GM18505 (cell line): ENCODE measurements around the gene GGT5.
"Not testable (repeated sequence)": the region's sequence is repeated elsewhere in the genome, so short reads cannot be mapped to it uniquely, and the experiment has no call there.

Source experiments
- ATAC-seq: cut with Tn5 transposase; IDR thresholded peaks from one replicate; pipeline ENCODE4 v1.9.1; 2021; ENCODE audit not compliant: unreplicated experiment
- POLR2A ChIP-seq: IDR thresholded peaks from 4 replicates; pipeline ENCODE4 v1.6.1; 2011; ENCODE audit warnings: borderline replicate concordance; ENCODE audit not compliant: insufficient read depth, insufficient read length; ENCODE audit errors: extremely low read depth

Gene GGT5

GRCh38 chr22:24230911-24231656 is 13.8 kb downstream of the GGT5 start:
- no peak for ATAC-seq
- TF ChIP-seq POLR2A: no peak

- TF ChIP-seq POLR2A: no peak
- no peak for ATAC-seq
Observed at GRCh38 chr22:24225951-24226350, 18.9 kb downstream of the GGT5 start.

DNA sequence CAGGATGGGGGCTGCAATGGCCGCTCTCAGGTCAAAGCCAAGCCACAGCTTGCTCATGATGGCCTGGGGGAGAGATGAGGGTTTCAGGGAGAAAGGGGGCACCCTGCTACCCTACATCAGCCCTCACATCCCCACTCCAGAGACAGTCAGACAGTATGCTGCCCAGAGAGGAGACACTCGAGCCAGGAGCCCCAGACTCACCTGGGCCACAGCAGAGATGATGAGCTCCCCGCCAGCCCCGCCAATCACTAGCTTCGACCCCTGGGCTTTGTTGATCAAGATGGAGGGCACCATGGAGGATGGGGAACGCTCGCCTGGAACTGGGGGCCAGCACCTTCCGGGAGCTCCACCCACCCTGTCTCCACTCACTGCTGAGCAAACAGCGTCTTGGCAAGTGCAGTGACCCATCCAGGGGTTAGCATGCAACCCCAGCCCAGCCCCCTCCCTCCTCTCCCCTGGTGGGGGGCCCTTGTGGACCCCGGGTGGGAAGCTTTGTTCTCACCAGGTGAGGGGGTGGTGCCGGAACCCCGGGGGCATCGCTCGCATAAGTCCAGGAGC is 19.8 kb downstream of the GGT5 start:
- no peak for ATAC-seq

GRCh38 chr22:24224468-24224867 is 20.4 kb downstream of the GGT5 start:
- TF ChIP-seq POLR2A: no peak
- no peak for ATAC-seq

More for the DNA sequence above, 19.8 kb downstream of the GGT5 start:
- TF ChIP-seq POLR2A: no peak

- no peak for ATAC-seq
- no peak for TF ChIP-seq POLR2A
Observed at GRCh38 chr22:24219750-24220149, 25.1 kb downstream of the GGT5 start.

DNA sequence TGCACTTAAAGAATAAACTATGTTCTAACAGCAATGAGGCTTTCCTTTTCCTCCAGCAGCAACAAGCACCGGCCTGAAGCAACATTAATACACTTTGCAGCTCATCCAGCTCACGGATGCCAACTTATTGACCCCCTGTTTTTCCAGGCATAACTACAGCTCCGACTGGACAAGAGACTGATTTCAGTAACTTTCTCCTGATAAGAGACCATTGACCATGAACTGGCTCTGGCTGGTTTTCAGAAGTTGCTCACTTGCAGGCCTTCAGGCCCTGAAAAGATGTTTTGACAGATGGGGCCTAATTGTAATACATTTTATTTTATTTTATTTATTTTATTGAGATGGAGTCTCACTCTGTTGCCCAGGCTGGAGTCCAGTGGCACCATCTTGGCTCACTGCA is 27.5 kb downstream of the GGT5 start:
- no peak for ATAC-seq
- no peak for TF ChIP-seq POLR2A

DNA sequence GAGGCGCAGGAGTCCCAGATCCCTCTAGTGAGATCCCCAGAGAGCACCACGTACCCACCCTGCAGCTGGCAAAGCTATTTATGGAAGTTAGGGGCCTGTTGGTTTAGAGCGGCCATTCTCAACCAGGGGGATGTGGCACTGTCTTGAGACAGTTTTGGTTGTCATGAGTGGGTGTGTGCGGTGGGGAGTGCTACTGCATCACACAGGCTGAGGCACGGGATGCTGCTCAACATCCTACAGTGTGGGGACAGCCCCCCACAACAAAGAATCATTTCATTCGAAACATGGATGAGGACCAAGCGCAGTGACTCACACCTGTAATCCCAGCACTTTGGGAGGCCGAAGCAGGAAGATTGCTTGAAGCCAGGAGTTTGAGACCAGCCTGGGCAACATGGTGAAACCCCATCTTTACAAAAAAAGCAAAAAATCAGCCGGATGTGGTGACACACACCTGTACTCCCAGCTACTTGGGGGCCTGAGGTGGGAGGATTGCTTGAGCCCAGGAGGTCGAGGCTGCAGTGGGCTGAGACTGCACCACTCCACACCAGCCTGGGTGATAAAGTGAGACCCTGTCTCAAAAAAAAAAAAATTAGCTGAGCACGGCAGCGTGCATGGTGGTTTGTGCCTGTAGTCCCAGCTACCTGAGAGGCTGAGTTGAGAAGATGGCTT is 28.2 kb downstream of the GGT5 start:
- TF ChIP-seq POLR2A: no peak
- ATAC-seq: no peak

DNA sequence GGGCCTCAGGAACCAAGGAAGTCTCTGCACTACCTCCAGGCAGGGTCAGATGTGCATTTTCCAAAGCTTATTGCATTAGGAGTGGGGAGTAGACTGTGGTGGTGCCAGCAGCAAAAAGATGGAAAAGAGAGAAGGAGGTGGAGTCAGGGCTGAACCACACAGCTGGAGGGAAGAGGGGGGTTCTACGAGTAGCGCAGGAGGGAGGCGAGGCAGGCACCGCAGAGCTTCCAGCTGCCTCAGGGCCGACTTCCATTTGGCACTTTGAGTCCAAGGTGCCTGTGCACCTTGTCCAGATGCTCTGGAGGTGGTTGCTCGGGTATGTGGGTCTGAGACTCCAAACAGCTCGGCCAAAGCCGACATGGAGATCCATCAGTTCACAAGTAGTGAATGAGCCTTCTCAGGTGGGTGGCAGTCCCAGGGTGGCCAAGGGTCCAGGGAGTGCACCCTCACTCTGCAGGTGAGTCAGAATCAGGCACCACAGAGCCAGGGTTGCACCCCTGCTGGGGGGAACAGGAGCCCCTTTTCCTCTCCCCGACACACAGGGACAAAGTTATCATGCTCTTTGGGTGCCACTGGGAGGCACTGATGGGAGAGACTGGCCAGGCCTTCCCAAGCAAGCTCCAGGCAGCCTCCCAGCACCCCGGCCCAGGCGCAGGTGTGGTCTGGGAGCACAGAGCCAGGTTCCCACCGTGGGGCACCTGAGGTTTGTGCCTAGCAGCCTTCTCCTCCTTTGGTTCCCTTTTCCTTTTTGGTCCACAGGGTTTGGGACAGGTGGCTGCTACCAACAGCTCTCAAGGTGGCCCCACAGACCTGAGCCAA is 30.2 kb downstream of the GGT5 start:
- TF ChIP-seq POLR2A: no peak

GRCh38 chr22:24213111-24213510 is 31.8 kb downstream of the GGT5 start:
- ATAC-seq: not testable (repeated sequence)

More for the DNA sequence above, 30.2 kb downstream of the GGT5 start:
- ATAC-seq: no peak

GRCh38 chr22:24211716-24212115 is 33.2 kb downstream of the GGT5 start:
- not testable (repeated sequence) for ATAC-seq

DNA sequence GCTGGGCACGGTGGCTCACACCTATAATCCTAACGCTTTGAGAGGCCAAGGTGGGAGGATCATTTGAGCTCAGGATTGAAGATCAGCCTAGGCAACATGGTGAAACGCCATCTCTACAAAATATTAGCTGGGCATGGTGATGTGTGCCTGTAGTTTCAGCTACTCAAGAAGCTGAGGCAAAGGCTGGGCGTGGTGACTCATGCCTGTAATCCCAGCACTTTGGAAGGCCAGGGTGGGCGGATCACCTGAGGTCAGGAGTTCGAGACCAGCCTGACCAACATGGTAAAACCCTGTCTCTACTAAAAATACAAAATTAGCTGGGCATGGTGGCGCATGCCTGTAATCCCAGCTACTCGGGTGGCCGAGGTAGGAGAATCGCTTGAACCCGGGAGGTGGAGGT is 34.5 kb downstream of the GGT5 start:
- ATAC-seq: not testable (repeated sequence)

- ATAC-seq: no peak
- TF ChIP-seq POLR2A: no peak
Observed at GRCh38 chr22:24209687-24210086, 35.2 kb downstream of the GGT5 start.

DNA sequence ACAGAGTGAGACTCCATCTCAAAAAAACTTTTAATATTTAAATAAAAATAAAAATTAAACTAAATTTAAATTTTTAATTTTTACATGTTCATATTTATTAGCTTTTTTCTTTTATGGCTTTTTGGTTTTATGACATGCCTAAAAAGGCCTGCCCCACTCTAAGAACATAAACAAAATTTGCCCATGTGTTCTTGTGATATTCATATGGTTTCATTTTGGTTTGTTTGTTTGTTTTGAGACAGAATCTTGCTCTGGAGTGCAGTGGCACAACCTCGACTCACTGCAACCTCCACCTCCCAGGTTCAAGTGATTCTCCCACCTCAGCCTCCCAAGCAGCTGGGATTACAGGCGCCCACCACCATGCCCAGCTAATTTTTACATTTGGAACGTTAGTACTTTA is 35.9 kb downstream of the GGT5 start:
- no peak for ATAC-seq

More for the DNA sequence above, 35.9 kb downstream of the GGT5 start:
- TF ChIP-seq POLR2A: no peak
